RCC 7860 (cell line): ENCODE data around the gene ITPKA.

Source experiments
- DNase-seq: peaks from one replicate; pipeline ENCODE4 v3.0.0-alpha.2; 2015; ENCODE audit warnings: low spot score
- FAIRE-seq: peaks from 2 replicates; lab custom pipeline; 2012; peaks lifted over from hg19 to GRCh38; lab: Jason Lieb, UNC

Gene ITPKA

DNA sequence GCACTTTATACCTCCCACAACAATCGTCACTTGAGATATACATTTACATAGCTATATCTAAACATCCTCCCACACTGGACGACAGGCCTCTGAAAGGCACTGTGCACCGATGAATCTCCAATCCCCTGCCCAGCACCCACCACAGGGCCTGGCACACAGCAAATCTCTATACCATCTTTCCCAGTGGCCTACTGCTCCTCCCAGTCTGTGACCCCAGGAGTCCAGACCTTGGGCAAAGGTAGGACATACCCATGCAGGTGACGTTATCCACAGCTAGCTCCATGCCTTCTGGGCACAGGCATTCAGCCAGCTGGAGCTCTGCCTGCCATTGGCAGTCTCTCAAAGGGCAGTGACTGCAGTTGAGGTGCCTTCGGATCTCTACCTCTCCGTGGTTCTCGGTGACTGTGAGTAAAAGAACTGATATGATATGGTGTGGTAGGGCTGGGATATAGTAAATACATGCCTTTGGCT, 14.2 kb downstream of the ITPKA start:
- DNase-seq: no peak
- FAIRE-seq: no peak

GRCh38 chr15:41510728-41511127, 17.1 kb downstream of the ITPKA start:
- FAIRE-seq: no peak
- DNase-seq: no peak

DNA sequence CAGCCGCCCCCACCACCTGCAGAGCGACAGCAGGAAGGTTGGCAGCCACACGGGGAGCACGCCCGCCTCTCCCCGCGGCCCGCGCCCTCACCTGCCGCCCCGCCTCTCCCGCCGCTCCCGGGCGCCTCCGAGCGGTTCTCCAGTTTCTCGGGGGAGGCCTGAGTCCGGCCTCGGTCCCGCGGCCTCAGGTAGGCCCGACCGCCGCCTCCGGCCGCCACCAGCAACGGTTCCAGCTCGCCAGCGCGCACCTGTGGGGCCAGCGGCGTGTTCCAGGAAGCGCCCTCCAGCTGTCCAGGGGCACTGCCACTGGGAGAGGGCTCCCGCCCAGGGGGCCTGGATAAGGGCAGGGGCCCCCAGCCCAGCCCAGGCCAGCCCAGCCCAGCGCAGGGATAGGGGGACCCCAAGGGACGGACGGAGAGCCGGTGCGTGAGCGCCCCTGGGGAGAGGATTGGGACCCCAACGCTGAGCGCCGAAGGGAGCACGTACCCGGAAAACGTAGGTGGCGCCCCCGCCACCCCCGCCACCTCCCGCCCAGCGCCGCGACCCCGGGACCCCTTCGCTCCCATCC, 17.7 kb downstream of the ITPKA start:
- no peak for DNase-seq
- no peak for FAIRE-seq

GRCh38 chr15:41511899-41512369, 18.3 kb downstream of the ITPKA start:
- DNase-seq (no peak), FAIRE-seq (no peak)

- FAIRE-seq: no peak
- DNase-seq: no peak
Measured at GRCh38 chr15:41512512-41512939, 18.9 kb downstream of the ITPKA start.

DNA sequence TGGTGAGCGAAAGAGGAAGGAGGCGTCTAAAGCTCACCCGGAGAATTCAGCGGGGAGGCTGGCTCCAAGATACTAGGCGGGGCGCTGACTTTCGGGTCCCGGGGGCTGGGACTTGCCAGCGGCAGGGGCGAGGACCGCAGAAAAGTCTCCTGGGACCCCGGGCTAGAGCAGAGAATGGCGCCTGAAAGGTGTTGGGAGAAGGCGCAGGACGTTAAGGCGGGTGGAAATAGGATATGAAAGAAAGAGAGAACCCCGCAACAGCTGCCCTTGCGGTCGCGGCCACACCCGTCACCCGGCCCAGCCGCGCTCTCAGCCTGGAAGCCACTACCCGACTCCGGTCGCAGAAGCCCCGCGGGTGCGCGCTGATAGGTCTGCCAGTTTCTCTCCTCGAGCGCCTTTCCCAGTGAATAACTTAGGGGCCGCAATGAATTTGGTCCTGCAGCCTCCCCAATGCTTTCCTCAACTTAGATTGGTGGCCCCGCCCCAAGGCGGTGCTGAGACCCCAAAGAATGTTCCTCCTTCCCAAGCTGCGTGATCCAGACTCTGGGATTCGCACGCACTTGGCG, 19.3 kb downstream of the ITPKA start:
- no peak for DNase-seq
- no peak for FAIRE-seq

GRCh38 chr15:41513506-41514227, 20.0 kb downstream of the ITPKA start, which contains the start of gene LTK:
LTK (minus strand) TSS chr15:41513827; CDS start chr15:41513709, 118 bp downstream.
- FAIRE-seq: no peak
- DNase-seq: no peak

DNA sequence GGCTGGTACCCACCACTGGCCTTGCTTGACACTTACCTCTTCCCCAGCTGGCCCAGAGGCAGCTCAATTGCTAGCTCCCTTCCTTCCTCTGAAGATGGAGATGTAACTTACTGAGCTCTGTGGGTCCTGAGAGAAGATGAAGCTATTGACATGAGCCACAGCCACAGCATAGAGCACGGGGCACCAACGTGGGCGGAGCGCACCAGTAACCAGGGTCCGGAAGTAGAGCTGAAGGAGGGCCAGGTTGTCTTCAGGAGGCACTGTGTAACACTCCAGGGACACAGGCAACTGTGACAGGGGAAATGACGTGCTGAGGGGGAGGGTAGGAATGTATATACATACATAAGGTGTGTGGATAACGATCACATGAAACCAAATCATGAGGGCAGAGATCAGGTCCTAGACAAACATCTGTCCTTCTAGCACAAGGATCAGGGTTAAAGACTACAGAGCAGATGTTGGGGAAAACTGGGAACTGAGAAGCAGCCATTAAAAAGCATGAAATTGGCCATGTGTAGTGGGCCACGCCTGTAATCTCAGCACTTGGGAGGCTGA, 24.3 kb downstream of the ITPKA start:
- no peak for FAIRE-seq
- DNase-seq: no peak

DNA sequence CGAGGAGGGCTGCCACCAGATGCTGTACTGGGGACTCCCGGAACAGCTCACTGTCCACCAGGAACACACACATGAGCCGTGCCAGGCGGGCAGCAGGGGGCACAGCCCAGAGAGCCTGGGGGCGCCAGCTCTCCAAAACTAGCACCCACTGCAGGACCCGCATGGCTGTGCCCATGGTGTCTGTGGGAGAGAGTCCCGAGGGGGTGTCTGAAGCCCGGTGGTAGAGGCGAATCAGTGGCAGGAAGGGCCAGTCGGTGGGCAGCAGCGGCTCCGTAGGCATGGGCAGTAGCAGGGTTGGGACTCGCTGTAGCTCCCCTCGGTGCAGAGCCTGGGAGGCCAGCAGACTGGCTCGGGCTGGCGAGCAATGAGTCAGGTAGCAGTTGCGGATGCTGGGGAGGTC, 27.0 kb downstream of the ITPKA start:
- DNase-seq (no peak), FAIRE-seq (no peak)

DNA sequence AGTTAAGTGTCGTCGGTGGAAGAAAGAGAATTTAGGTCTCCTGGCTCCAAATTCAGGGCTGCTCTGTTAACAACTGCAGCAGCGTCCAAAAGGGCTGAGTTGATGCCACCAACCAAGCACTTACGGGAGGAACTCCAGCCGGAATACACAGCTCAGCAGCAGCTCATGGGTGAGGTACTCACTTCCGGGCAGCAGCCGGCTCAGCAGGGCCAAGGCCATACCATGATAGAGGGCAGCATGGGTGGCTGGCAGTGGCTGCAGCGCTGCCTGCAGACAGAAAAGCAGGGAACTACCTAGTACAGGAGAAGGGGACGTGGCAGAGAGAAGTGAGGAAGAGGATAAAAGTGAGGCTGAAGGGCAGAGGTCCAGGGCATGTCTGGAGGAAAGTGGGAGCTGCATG, 27.9 kb downstream of the ITPKA start:
- no peak for FAIRE-seq
- DNase-seq: no peak

GRCh38 chr15:41523097-41523496, 29.4 kb downstream of the ITPKA start:
- FAIRE-seq (no peak), DNase-seq (no peak)

DNA sequence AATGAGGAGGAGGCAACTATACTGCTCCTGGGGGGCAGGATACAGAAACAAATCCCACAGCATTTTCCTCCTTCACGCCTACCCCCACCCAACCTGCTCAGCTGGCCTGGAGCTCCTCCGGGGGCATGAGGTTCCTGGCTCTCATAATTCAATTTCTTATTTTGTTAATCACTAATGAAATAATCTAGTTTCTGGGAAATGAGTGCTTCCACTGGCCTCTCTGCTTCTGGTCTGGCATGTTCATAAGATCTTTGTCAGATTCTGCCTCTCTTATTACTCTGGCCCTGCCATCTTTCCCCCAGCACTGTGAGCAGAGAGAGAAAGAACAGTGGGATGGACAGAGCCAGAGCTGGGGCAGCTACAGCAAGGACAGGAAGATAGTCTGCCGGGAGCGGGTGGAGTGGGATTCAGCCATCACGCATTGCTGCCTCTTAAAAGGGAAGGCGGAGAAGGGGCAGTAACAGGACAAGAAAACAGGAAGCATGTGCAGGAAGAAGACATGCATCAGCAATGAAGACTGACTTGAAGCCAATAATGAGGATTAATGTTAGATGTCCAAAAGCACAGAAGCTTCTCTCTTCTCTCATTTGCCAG, 36.8 kb downstream of the ITPKA start:
- no peak for DNase-seq
- no peak for FAIRE-seq

DNA sequence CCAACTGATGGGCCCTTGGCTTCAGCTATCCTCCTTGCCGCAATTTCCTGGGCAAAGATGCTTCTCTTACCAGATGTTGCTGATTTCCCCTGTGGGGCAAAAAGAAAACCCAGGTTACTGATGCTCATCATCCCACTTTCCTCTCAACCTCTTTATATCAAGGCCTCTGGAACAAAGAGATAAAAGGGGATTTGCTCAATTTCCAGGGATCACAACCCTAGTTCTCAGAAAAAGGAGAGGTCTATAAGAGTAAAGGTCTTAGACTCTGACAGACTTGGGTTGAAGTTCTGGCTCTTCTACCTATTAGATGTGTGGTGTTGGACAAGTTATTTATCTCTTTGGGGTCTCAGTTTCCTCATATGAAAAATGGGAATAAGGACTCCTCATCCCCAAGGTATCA, 41.9 kb downstream of the ITPKA start:
- no peak for FAIRE-seq
- no peak for DNase-seq

- FAIRE-seq (no peak), DNase-seq (no peak)
Measured at GRCh38 chr15:41536866-41537265, 43.2 kb downstream of the ITPKA start.

- FAIRE-seq: no peak
- peak; percentile 8 for DNase-seq
Measured at GRCh38 chr15:41543521-41543870, 49.8 kb downstream of the ITPKA start.

GRCh38 chr15:41544650-41545015, 51.0 kb downstream of the ITPKA start:
- DNase-seq (no peak), FAIRE-seq (no peak)

DNA sequence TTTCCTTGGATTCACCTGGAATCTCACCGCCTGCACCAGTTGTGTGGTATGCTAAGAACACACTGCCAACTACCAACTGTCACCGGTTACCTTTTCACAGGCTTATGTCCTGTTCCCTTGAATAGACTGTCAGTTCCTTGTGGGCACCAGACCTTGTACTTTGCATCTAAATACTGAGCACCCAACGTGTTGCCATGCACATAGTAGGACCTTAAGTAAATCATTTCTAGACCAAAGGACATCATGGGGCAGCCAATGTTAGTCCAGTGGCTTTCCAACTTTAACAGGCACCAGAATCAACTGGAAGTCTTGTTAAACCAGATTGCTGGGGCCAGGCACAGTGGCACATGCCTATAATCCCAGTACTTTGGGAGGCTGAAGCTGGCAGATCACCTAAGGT, 51.5 kb downstream of the ITPKA start:
- FAIRE-seq (no peak), DNase-seq (no peak)

DNA sequence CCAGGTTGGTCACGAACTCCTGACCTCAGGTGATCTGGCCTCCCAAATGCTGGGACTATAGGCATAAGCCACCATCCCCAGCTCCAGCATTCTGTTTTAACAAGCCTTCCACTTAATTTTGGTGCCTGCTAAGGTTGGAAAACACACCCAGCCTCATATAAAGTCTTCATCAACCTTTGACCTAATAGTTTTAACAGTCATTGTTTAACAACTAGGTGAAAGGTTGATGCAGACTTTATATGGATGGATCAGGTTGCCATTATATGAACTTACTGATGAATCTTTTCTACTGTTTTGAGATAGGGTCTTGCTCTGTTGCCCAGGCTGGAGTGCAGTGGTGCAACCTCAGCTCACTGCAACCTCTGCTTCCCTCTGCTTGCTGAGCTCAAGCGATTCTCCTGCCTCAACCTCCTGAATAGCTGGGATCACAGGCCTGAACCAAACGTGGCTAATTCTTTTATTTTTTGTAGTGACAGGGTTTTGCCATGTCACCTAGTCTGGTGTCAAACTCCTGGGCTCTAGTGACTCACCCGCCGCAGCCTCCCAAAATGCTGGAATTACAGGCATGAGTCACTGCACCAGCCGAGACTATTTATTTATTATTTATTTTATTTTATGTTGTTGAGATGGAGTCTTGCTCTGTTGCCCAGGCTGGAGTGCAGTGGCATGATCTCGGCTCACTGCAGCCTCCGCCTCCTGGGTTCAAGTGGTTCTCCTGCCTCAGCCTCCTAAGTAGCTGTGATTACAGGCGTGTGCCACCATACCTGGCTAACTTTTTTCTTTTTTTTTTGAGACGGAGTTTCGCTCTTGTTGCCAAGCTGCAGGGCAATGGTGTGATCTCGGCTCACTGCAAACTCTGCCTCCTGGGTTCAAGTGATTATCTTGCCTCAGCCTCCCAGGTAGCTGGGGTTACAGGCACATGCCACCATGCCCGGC, 53.4 kb downstream of the ITPKA start:
- FAIRE-seq (peak; percentile 12), DNase-seq (peak; percentile 64)

DNA sequence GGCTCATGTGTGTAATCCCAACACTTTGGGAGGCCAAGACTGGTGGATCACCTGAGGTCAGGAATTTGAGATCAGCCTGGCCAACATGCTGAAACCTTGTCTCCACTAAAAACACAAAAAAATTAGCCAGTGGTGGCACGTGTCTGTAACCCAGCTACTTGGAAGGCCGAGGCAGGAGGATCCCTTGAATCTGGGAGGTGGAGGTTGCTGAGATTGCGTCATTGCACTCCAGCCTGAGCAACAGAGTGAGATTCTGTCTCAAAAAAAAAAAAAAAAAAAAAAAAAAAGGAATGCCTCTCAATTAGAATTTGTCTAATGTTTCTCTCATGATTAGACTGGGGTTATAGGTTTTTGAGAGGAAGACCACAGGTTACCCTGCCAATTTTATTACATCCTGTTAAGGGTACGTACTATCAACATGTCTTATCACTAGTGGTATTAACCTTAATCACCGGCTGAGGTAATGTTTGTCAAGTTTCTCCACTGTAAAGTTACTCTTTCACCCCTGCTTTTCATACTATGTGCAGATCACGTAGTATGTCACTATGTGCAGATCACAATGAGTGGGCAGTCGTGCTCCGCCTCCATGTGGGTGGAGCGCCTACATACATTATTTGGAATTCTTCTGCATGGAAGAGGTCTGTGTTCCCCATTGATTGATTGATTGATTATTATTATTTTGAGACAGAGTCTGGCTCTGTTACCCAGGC, 56.5 kb downstream of the ITPKA start:
- no peak for FAIRE-seq

More for the DNA sequence above, 56.5 kb downstream of the ITPKA start:
- no peak for DNase-seq
